ENCODE data around the gene EWSR1. TPM values are rescaled to one million over a fixed set of nuclear protein-coding genes. Genes with fewer than 3 reads are reported as not detected.

EWSR1 gene
- total RNA-seq, 1 donor, result 139 TPM

- no peak for DNase-seq (ENCODE audit: insufficient read length, low spot score, missing footprints)
- H4K20me1 ChIP-seq (ENCODE audit: insufficient read depth, low read length), result no peaks in the 10 kb centered on the region
- no peaks in the 10 kb centered on the region for H3K79me2 ChIP-seq (ENCODE audit: insufficient read depth, low read length)
- no peaks in the 10 kb centered on the region for H3K4me1 ChIP-seq (ENCODE audit: insufficient read depth, low read length)
- no peak for TF ChIP-seq CTCF (IDR thresholded peaks at IDR 0.05; ENCODE audit: extremely low read depth, low read depth, low read length)
- peaks cover 4% of the 10 kb centered on the region for H3K36me3 ChIP-seq (ENCODE audit: insufficient read depth, low read length)
- H3K9me3 ChIP-seq (ENCODE audit: low read depth, low read length), result no peaks in the 10 kb centered on the region
- H3K27ac ChIP-seq (ENCODE audit: low read depth, low read length), result no peak overlapping the region
- H3K4me2 ChIP-seq (ENCODE audit: insufficient read depth, low read length), result no peak overlapping the region
- H3K27me3 ChIP-seq (ENCODE audit: insufficient read depth, low read length), result no peaks in the 10 kb centered on the region
- no peak overlapping the region for H2AFZ ChIP-seq (ENCODE audit: low read length)
- H3K4me3 ChIP-seq (ENCODE audit: insufficient read depth, low read length), result no peak overlapping the region
Measured at GRCh38 chr22:29323641-29324040, 55.6 kb downstream of the EWSR1 start.

DNA sequence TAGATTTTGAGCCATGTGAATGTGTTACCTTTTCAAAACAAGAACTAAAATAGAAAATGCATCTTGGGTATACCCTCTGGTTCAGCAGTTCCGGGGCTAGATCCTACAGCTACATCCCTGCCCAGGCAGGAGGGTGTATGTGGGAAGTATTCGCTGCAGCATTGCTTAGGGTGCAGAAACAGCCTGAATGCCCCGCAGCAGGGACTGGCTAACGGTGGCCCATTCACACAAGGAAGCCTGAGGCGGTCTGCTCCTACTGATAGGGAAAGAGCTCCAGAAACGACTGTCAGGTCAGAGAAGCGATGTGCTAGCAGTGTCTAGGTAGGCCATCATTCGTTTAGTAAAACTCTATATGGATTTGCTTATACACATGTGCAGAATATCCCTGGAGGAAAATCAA is 57.3 kb downstream of the EWSR1 start:
- H3K4me2 ChIP-seq (ENCODE audit: insufficient read depth, low read length), result no peak overlapping the region
- no peaks in the 10 kb centered on the region for H3K79me2 ChIP-seq (ENCODE audit: insufficient read depth, low read length)
- H3K27me3 ChIP-seq (ENCODE audit: insufficient read depth, low read length), result no peaks in the 10 kb centered on the region
- H3K27ac ChIP-seq (ENCODE audit: low read depth, low read length), result no peak overlapping the region
- no peak for TF ChIP-seq CTCF (IDR thresholded peaks at IDR 0.05; ENCODE audit: extremely low read depth, low read depth, low read length)
- H2AFZ ChIP-seq (ENCODE audit: low read length), result no peak overlapping the region
- peak; percentile 71 for DNase-seq (ENCODE audit: insufficient read length, low spot score, missing footprints)
- no peaks in the 10 kb centered on the region for H3K4me1 ChIP-seq (ENCODE audit: insufficient read depth, low read length)
- H3K9me3 ChIP-seq (ENCODE audit: low read depth, low read length), result no peaks in the 10 kb centered on the region
- H3K36me3 ChIP-seq (ENCODE audit: insufficient read depth, low read length), result peaks cover 7% of the 10 kb centered on the region
- H4K20me1 ChIP-seq (ENCODE audit: insufficient read depth, low read length), result no peaks in the 10 kb centered on the region
- no peak overlapping the region for H3K4me3 ChIP-seq (ENCODE audit: insufficient read depth, low read length)

GRCh38 chr22:29325785-29326315 is 57.8 kb downstream of the EWSR1 start:
- Histone ChIP-seq H3K79me2 (ENCODE audit: insufficient read depth, low read length) (no peaks in the 10 kb centered on the region), H3K27ac (ENCODE audit: low read depth, low read length) (no peak overlapping the region), H4K20me1 (ENCODE audit: insufficient read depth, low read length) (peaks cover under 1% of the 10 kb centered on the region), H2AFZ (ENCODE audit: low read length) (no peak overlapping the region), H3K4me2 (ENCODE audit: insufficient read depth, low read length) (no peak overlapping the region), H3K4me1 (ENCODE audit: insufficient read depth, low read length) (no peaks in the 10 kb centered on the region), H3K27me3 (ENCODE audit: insufficient read depth, low read length) (no peaks in the 10 kb centered on the region), H3K9me3 (ENCODE audit: low read depth, low read length) (no peaks in the 10 kb centered on the region), H3K4me3 (ENCODE audit: insufficient read depth, low read length) (no peak overlapping the region), H3K36me3 (ENCODE audit: insufficient read depth, low read length) (peaks cover 7% of the 10 kb centered on the region)
- DNase-seq (ENCODE audit: insufficient read length, low spot score, missing footprints), result peak; percentile 82
- TF ChIP-seq CTCF (IDR thresholded peaks at IDR 0.05; ENCODE audit: extremely low read depth, low read depth, low read length), result no peak

- H3K27me3 ChIP-seq (ENCODE audit: insufficient read depth, low read length), result no peaks in the 10 kb centered on the region
- TF ChIP-seq CTCF (IDR thresholded peaks at IDR 0.05; ENCODE audit: extremely low read depth, low read depth, low read length), result no peak
- no peaks in the 10 kb centered on the region for H3K79me2 ChIP-seq (ENCODE audit: insufficient read depth, low read length)
- peak; percentile 58 for DNase-seq (ENCODE audit: insufficient read length, low spot score, missing footprints)
- H3K4me1 ChIP-seq (ENCODE audit: insufficient read depth, low read length), result no peaks in the 10 kb centered on the region
- no peak overlapping the region for H3K4me3 ChIP-seq (ENCODE audit: insufficient read depth, low read length)
- H3K9me3 ChIP-seq (ENCODE audit: low read depth, low read length), result no peaks in the 10 kb centered on the region
- no peak overlapping the region for H2AFZ ChIP-seq (ENCODE audit: low read length)
- peaks cover 7% of the 10 kb centered on the region for H3K36me3 ChIP-seq (ENCODE audit: insufficient read depth, low read length)
- no peak overlapping the region for H3K27ac ChIP-seq (ENCODE audit: low read depth, low read length)
- H4K20me1 ChIP-seq (ENCODE audit: insufficient read depth, low read length), result peaks cover 3% of the 10 kb centered on the region
- no peak overlapping the region for H3K4me2 ChIP-seq (ENCODE audit: insufficient read depth, low read length)
Measured at GRCh38 chr22:29326481-29326880, 58.4 kb downstream of the EWSR1 start.
